GM19455 (cell line): ENCODE results near the gene GALR1.
"Not testable (repeated sequence)": the region's sequence is repeated elsewhere in the genome, so short reads cannot be mapped to it uniquely, and the experiment has no call there.

Source experiments
- ATAC-seq: cut with Tn5 transposase; IDR thresholded peaks from one replicate; pipeline ENCODE4 v1.9.1; 2021; ENCODE audit not compliant: unreplicated experiment

Gene GALR1

DNA sequence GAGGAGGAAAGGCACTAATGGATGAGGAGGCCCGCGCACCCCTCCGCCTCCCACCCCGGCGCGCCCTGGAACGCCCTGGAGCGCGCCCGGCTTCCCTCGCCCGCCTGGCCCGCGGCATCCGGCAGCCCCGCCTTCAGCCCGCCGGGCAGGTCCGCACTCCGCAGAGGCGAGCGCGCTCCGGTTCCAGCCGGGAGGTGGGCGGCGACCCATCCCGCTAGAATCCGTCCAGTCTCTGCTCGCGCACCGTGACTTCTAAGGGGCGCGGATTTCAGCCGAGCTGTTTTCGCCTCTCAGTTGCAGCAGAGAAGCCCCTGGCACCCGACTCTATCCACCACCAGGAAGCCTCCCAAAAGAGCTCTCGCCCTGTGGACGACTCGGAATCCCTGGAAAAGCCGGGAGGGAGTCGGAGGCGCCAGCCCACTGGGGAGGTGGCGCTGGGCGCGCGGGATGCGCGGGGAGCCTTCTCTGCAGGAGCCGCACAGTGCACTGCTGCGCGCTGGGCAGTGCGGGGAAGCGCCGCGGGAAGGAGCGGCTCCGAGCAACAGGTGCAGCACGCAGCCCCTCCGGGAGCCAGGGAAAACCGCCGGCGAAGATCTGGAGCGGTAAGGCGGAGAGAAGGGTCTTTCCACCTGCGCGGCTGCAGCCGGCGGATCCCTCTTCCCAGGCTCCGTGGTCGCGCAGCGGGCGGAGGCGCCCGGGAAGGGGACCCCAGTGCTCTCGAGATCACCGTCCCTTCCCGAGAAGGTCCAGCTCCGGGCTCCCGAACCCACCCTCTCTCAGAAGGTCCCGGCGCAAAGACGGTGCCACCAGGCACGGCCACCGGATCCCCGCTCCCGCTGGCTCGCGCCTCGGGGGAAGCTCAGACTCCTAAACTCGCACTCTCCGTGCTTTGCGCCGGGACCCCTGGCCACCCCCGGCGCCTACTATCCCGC lies at the start of gene GALR1:
GALR1 (plus strand) TSS at position 280 of the 932 bp plus-strand sequence. CDS start 701 bp downstream, outside the sequence.
- ATAC-seq: no peak

- ATAC-seq: no peak
Observed at GRCh38 chr18:77201506-77201905, 48.1 kb upstream of the GALR1 start.

GRCh38 chr18:77202329-77202728 lies 47.3 kb upstream of the GALR1 start:
- ATAC-seq: no peak

DNA sequence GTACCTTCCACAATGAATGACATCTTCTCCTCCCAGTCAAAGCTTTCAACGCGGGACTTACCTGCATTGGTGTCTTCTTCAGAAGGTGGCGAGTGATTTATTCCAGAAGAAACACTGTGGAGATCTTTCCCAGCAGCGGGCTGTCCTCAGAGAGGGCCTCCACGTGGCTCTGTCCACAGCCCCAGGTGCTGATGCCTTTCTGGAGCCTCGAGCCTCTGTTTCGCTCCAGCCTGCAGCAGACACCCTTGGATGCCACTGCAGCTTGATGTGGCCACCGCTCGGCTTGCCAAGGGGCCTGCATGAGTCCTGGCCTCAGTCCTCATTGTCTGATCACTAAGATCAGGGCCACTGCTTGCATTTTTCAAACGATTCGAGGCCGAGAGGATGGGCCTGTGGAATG lies 46.6 kb upstream of the GALR1 start:
- ATAC-seq: no peak

DNA sequence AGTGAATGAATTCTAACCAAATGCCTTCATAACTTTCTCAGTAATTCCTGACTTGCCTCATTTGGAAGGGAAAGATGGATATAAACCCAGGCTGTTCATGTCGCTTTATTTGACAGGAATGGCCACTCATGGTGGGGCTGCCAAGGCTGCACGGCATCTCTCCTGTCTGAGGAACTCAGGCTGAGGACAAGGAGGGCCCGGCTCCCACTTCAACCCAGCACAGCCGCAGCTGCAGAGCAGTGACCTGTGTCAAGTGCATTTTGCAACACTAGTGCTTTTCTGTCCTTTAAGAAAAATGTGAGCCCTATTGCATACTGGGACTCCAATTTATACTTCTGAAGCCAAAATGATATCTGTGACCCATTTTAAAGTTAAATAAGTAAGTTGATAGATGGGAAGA lies 45.8 kb upstream of the GALR1 start:
- no peak for ATAC-seq

GRCh38 chr18:77205769-77206168 lies 43.9 kb upstream of the GALR1 start:
- ATAC-seq: no peak

- ATAC-seq: no peak
Observed at GRCh38 chr18:77206676-77207374, 42.8 kb upstream of the GALR1 start.

DNA sequence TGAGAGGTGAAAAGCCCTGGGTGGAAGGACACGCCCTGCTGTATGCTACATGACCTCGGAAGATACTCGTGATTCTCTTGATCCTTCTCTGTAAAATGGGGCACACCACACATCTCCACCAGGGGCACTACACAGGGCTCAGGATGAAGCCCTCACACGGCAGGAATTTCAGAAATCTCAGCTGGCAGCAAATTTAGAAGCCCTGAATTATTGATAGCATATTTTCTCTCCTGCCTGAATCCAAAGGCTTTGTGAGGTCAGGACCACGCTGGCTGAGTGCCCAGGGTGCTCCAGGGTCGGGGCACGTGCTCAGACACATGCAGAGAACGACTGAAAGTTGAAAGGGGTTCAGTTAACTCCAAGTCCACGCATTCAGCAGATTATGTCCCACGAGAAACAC lies 42.1 kb upstream of the GALR1 start:
- peak; percentile 58 for ATAC-seq

DNA sequence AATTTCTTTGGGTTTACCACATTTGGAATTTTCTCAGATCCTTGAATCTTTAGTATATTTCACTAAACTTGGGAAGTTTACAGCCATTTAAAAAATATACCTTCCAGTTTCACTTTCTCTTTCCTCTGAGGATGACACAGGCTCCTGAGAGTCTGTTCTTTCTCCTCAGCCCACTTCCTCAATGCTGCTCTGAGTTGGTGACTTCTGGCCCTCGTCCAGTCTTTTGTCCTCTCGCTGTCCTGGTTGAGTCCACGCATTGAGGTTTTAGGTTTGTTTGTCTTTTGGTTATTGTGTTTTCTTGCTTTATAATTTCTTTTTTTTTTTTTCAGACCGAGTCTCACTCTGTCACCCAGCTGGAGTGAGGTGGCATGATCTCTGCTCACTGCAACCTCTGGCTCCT lies 40.7 kb upstream of the GALR1 start:
- peak; percentile 57 for ATAC-seq

DNA sequence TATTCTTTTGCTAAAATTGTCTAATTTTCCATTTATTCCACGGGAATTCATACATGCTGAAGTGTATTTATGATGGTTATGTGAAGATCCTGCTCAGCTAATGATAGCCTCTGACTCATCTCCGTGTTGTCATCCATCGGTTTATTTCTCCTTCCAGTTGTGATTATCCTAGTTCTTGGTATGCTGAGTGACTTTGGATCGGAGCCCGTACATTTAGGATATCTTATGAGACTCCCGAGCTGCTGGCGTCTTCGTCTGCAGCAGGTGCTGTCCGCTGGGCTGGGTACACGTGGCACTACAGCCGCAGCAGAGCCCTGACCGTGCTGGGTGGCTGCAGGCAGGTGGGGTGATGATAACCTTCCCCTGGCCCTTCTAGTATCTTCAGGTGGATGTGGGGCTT lies 40.1 kb upstream of the GALR1 start:
- ATAC-seq: no peak

- no peak for ATAC-seq
Observed at GRCh38 chr18:77210249-77210648, 39.4 kb upstream of the GALR1 start.

GRCh38 chr18:77218642-77219041 lies 31.0 kb upstream of the GALR1 start:
- ATAC-seq: no peak

- no peak for ATAC-seq
Observed at GRCh38 chr18:77220726-77221125, 28.9 kb upstream of the GALR1 start.

- ATAC-seq: no peak
Observed at GRCh38 chr18:77222464-77222863, 27.2 kb upstream of the GALR1 start.

DNA sequence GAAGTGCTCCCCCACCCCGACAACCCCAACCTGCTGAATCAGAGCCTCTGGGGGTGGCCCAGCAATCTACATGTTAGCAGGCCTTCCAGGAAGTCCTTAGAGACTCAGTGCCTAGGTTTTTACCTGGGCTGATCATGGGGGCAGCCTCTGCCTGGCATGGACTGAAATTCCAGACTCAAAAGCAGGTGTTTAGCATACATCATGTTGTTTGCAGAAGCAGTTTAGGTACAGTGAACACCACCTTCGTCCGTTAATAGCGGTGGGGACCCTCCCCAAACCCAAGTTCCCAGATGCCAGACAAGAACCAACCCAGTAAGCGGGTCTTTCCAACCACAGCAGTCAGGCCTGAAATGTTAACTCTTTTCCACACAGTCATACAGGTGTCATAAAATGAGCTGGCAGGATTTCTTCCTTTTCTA lies 26.4 kb upstream of the GALR1 start:
- ATAC-seq: no peak

DNA sequence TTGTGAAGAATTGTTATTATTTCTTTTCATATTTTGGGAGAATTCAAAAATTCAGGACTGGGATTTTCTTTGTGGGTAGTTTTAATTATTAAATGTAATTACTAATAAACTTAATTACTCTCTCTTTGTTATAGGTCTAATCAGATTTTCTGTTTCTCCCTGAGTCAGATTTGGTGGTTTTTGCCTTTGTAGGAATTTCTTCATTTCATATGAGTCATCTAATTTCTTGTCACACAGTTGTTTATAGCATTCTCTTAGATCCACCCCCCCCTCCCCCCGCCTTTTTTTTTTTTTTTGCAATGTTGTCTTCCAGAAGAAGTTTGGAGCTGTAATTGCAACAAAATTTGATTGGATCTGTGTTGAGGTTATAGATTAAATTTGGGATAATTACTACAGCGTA lies 26.0 kb upstream of the GALR1 start:
- no peak for ATAC-seq

DNA sequence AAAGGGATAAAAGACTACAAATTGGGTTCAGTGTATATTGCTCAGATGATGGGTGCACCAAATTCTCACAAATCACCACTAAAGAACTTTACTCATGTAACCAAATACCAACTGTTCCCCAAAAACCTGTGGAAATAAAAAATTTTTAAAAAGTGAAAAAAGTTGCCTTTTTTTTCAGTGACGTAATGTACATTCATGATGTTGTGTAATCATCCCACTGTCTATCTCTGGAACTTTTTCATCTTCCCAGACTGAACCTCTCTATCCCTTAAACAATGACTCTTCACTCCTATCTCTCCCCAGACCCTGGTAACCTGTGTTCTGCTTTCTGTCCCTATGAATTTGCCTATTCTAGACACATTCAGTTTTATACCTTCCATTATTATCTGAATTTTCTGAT lies 19.0 kb upstream of the GALR1 start:
- no peak for ATAC-seq

GRCh38 chr18:77234504-77235365 lies 14.9 kb upstream of the GALR1 start:
- ATAC-seq: no peak

DNA sequence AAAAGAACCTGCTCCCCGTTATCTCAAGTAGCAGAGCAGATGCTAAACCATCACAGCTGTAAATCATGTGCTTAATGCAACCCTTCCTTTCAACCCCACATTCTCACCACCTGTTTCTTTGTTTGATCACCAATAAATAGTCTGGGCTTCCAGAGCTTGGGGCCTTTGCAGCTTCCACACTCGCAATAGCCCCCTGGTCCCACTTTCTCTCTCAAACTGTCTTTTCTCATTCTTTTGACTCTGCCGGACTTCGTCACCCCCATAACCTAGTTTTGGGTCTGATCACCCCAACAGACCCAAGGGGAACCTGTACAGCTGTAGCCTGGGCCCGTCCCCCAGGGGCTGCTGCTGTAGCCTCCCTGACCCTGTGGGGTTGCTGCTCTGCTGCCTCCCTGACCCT lies 10.4 kb upstream of the GALR1 start:
- not testable (repeated sequence) for ATAC-seq

DNA sequence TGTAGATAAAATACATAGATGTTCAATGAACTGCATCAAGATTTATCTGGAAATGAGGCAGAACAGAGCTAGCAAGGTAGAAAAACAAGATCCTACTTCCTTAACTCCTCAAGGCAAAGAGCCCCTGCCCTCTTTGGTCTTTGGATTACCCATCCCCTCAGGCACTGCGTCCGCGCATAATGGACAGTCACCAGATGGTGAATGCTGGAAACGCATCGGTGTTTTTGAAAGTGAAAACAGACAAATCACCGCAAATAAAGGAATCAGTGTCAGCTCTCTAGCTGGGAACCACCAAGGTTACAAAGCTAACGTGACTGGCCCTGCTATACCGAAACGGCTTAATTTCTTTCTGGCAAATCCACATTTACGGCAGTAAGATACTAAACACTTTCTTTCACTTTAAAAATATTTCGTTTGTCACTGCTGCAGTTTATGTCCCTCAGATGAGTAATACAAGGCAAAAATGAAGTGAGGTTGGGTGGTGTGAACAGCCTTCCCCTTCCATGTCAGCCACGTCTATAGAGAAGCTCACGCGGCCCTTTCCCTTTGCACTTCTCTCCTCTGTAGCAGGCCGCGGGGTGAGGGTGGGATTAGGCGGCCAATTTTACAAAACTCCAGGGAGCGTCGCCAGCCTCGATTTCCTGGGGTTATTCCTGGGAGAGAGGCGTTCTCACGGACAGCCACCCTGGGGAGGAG lies 627 bp upstream of the GALR1 start:
- ATAC-seq: no peak

GRCh38 chr18:77250501-77250925 lies 865 bp downstream of the GALR1 start:
- ATAC-seq: no peak
